RWPE1 (cell line): ENCODE results near the gene FKRP.

Source experiments
- CTCF ChIA-PET: fragments of 350-600 bp; sonication (Branson Sonifier 250); formaldehyde crosslinking; extraction: SDS; loops from one replicate; lab custom pipeline; 2021; lab: Yijun Ruan, JAX
- POLR2A ChIA-PET: fragments of 400-600 bp; formaldehyde crosslinking; extraction: SDS; loops from one replicate; lab custom pipeline; 2020; ENCODE audit warnings: antibody characterized with exemption; ENCODE audit not compliant: low non-redundant PET; lab: Yijun Ruan, JAX
- DNase-seq: peaks from one replicate; pipeline ENCODE4 v3.0.0; 2012; ENCODE audit warnings: low spot score
- H3K27ac ChIP-seq: fragments of 450-650 bp; 2 replicates; pipeline ENCODE4 v1.5.1; 2017
- TF ChIP-seq, protein P1 (sequence below): fragments of 450-650 bp; conservative IDR thresholded peaks from 2 replicates; pipeline ENCODE4 v1.5.1; 2017; ENCODE audit warnings: low read depth, mild to moderate bottlenecking

FKRP gene

DNA sequence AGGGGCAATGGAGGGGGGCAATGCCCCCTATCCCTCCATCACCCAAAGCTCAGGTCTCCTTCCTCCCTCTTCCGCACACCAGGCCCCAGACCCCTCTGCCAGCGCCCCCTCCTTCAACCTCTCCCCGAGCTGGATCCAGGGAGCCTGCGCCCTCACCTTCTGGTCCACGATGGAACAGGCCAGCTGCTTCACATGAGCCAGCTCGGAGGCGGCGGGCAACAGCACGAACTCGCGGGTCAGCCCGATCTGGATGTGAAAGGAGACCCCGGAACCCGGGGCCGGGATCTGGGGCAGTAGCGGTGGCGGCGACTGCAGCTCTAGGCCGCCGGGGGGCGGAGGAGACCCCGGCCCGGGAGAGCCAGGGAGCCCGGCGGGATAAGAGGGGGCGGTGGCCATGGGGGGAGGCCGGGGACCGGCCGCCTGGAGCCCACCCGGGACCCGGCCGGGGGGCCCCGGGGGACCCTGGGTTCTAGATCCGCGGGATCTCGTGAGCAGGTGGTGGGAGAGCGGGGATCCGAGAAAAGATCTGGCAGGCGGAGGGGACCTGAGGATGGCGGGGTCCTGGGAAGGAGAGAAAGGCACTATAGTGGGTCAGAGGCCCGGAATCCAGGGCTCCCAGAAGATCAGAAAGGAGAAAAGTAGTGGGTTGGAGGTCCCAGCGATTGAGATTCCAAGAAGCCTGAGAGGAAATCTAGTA lies 29.7 kb upstream of the FKRP start:
- peak; percentile 36 for DNase-seq
- H3K27ac ChIP-seq = peak overlapping the region; percentile 93
- CTCF ChIA-PET = interaction anchor here (0.9 to 1.7 kb wide), 2 partner anchors 12 to 38 kb away, joined by 3 to 7 read pairs; no protein-coding TSS in a partner anchor
- TF ChIP-seq, protein P1, sequence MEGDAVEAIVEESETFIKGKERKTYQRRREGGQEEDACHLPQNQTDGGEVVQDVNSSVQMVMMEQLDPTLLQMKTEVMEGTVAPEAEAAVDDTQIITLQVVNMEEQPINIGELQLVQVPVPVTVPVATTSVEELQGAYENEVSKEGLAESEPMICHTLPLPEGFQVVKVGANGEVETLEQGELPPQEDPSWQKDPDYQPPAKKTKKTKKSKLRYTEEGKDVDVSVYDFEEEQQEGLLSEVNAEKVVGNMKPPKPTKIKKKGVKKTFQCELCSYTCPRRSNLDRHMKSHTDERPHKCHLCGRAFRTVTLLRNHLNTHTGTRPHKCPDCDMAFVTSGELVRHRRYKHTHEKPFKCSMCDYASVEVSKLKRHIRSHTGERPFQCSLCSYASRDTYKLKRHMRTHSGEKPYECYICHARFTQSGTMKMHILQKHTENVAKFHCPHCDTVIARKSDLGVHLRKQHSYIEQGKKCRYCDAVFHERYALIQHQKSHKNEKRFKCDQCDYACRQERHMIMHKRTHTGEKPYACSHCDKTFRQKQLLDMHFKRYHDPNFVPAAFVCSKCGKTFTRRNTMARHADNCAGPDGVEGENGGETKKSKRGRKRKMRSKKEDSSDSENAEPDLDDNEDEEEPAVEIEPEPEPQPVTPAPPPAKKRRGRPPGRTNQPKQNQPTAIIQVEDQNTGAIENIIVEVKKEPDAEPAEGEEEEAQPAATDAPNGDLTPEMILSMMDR = no peak
- POLR2A ChIA-PET = no interaction called here

DNA sequence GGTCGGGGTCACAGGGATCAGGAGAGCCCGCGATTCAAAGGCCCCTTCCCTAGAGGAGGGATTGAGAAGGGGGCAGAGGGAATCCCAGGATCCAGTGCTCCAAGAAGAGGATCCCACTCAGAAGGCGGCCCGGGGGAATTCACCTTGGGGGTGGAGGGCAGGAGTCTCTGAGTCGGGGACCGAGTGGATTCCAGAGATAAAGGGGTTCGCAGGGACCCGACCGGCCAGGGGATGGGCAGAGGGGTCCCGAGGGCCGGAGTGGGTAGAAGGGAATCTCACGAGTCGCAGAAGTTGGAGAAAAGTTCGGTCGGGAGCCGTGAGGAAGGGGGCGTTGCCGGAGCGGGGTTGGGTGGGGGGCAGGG lies 29.2 kb upstream of the FKRP start:
- POLR2A ChIA-PET = interaction anchor here (0.6 kb wide), 1 partner anchor 19 kb away, joined by 3 read pairs; no protein-coding TSS in a partner anchor
- H3K27ac ChIP-seq = peak overlapping the region; percentile 93
- TF ChIP-seq, protein P1 = no peak
- peak; percentile 27 for DNase-seq
- CTCF ChIA-PET = interaction anchor here (0.9 to 1.7 kb wide), 2 partner anchors 12 to 37 kb away, joined by 3 to 7 read pairs; no protein-coding TSS in a partner anchor

DNA sequence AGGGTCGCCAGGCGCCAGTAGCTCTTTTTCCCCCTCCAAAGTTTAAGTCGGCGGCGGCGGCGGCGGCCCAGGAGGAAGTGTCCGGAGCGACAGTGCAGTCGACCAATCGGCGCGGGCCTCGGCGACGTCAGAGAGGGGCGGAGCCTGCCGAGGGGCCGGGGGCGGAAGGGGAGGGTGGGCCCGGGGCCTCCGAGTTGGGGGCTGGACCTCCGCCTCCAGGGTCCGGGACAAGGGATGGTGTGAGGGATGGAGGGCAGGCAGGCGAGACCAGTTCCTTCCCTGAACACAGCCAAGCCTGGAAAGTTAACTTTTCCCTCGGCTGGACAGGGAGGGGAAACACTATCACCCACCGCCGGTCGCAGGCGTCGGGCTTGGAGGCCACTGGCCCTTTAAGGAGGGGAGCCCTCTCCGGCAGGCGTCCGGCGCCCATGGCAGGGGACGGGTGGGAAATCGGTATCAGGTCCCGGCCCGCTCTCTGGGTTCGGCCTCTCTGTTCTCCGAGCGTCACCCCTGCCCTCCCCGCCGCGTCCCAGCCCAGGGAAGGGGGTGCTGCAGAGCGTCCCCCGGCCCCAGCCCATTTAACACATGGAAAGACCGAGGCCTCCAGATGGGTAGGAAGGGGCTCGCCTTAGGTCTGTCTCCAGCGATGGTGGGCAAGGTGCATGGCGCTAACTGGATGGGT lies 28.7 kb upstream of the FKRP start, which contains the start of gene PRKD2:
Gene PRKD2, minus strand, starts transcription at position 81 of the 682 bp plus-strand sequence. CDS start 744 bp downstream, outside the sequence.
- peak; percentile 91 for DNase-seq
- CTCF ChIA-PET = interaction anchor here (0.9 to 1.7 kb wide), 2 partner anchors 11 to 37 kb away, joined by 3 to 7 read pairs; no protein-coding TSS in a partner anchor
- TF ChIP-seq, protein P1 = no peak
- peak within 1 kb of the TSS; percentile 93 for H3K27ac ChIP-seq
- POLR2A ChIA-PET = interaction anchor here (0.6 kb wide), 1 partner anchor 19 kb away, joined by 3 read pairs; no protein-coding TSS in a partner anchor

DNA sequence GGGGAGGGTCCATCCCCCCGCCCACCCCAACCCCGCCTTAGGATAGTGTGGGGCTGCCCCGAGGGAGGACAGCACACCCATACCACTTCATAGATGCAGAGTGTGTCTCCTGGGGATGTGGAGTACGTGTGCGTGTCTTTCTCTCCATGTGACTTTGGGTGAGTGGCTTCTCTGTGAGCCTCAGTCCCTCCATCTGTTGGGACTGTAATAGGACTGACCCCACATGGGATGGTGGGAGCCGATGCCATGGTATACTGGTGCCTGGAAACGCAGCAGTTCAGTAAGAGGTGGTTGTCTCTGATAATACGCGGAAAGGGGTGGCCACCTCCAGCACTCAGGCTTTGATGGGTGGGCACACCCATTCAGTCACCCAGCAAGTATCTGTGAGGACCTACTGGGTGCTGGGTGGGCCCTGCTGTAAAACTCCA lies 28.1 kb upstream of the FKRP start:
- CTCF ChIA-PET = interaction anchor here (1.2 kb wide), 1 partner anchor 14 kb away, joined by 3 read pairs; no protein-coding TSS in a partner anchor
- DNase-seq = no peak
- H3K27ac ChIP-seq = peak overlapping the region; percentile 93
- TF ChIP-seq, protein P1 = no peak
- POLR2A ChIA-PET = no interaction called here

DNA sequence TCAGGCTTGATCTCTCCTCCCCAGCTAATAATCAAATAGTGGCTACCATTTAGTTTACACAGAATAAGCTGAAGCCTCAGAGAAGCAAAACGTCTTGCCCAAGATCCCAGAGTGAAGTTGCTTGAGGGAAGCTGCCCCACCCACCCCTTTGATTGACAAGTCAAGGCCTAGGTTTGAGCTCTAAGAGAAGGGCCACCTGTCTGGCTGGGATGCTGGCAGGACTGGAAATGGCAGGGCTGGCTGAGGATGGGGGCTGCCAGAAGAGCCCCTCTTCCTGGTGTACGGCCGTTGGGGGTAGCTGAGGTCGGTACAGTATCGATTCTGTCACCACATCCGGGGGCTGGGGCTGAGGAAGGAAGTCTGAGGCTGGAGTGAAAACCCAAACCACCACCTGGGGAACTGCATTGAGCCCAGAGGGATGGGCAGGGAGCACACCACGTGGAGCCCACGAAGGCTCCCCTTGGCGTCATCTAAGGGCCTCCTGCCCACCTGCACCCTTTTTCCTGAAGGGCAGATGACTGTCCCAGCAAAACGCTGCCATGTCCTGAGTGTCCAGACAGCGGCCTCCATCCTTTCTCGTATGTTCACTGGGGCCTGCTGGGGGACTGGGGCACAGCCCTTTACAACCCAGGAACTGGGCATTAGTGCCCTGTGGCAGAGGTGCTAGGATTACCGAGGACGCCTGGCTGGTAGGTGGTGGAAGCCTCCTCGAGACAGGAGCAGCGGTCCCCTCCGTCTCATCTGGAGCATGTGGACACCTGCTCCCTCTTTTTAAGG lies 27.5 kb upstream of the FKRP start:
- H3K27ac ChIP-seq = peak overlapping the region; percentile 93
- POLR2A ChIA-PET = no interaction called here

More for the DNA sequence above, 27.5 kb upstream of the FKRP start:
- peak; percentile 66 for DNase-seq
- TF ChIP-seq, protein P1 = no peak
- CTCF ChIA-PET = interaction anchor here (1.2 kb wide), 1 partner anchor 14 kb away, joined by 3 read pairs; no protein-coding TSS in a partner anchor
